ENCODE measurements around the gene HADH.

GRCh38 chr4:108031427-108032083 is 41.9 kb downstream of the HADH start:
- TF ChIP-seq CTCF (IDR thresholded peaks at IDR 0.05), result no peak
- TF ChIP-seq POLR2A (IDR thresholded peaks at IDR 0.05), result no peak
